ENCODE measurements around the gene UBE2R2.
"Not testable (repeated sequence)": the region's sequence is repeated elsewhere in the genome, so short reads cannot be mapped to it uniquely, and the experiment has no call there.

The UBE2R2 gene

DNA sequence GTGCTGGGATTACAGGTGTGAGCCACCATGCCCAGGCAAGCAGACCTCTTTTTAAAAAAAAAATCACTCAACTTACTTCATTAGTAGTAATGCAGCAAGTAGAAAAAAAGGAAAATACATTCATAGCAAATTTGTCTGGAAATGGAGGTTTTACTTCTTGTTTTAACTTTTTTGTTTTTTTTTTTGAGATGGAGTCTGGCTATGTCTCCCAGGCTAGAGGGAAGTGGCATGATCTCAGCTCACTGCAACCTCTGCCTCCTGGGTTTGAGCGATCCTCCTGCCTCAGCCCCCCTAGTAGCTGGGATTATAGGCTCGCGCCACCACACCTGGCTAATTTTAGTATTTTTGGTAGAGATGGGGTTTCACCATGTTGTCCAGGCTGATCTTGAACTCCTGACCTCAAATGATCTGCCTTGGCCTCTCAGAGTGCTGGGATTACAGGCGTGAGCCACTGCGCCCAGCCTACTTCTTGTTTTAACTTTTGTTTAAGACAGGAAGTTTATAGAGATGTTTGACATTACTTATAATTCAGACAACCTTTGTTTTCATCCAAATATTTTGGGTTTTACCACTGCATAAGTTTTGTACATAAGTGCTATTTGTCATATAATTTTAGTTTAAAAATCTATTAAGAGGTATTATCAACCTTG lies 26.5 kb downstream of the UBE2R2 start:
- DNase-seq, result no peak

DNA sequence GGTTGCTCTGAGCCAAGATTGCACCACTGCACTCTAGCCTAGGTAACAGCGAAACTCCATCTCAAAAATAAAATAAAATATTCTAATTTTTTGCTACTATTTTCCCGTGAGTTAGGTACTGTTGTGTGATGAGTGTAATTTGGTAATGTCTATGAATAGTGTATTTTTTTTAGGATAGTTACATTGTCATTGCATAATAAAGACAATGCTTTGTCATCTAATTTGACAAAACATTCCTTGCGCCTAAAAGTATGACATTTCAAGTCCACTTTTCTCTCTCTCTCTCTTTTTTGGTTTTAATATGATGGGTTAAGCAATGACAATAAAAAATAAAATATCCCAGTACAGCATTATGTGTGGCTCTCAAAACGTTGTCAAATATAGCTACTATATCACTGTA lies 29.3 kb downstream of the UBE2R2 start:
- no peak for DNase-seq

DNA sequence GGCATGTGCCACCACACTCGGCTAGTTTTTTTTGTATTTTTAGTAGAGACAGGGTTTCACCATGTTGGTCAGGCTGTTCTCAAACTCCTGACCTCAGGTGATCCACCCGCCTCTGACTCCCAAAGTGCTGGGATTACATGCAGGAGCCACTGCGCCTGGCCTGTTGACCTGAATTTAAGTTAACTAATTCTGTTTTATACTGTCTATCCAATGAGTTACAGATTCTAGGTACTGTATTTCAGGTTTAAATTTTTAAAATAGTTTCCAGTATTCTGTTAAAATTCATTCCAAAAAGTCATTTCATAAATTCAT lies 30.9 kb downstream of the UBE2R2 start:
- not testable (repeated sequence) for DNase-seq

DNA sequence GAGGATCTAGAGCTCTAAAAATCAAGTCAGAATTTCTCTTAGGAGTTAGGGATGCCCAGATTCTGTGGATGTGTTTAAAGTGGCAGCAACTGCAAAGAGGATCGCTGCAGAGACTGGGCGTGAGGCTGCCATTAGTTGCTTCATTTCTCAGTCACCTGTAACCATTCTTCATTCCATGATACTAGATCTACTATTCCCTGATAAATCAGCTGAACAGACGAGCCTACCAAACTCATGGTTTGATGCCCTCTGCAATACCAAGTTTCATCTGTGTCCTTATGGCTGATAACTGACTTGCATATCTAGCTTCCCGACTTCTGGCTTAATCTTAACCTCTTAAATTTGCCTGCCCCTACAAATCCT lies 33.3 kb downstream of the UBE2R2 start:
- DNase-seq, result no peak

DNA sequence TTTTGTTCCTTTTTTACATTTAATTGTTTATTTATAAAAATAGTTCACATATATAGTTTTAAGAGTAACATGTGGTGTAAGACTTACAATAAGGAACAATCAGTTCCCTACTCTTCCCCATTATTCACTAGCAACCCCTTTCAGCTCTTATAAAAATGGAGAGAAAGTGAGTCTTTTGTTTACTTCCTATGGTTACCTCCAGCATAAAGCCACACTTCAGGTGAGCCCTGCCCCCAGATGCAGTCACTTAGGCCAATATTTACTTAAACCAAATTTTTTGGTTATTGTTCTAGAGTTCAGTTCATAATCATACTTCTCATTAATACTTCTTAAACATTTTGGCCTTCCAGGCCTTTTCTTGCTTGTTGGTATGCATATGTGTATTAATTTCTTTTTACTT lies 33.7 kb downstream of the UBE2R2 start:
- no peak for DNase-seq

DNA sequence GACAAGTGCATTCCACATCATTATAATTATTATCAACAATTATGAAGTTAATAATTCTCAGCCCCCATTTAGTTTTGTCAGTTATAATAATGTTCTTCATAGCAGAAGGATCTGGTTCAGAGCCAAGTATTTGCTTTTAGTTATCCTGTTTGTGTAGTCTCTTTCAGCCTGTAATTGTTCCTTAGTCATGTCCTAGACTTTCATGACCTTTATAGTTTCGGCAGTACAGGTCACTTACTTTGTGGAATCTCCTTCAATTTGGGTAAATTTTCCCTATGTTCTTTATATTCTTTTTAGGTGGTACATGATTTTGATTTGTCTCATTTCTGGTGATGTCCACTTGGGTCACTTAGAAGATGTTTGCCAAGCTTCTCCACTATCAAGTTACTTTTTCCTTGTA lies 34.3 kb downstream of the UBE2R2 start:
- DNase-seq, result no peak

DNA sequence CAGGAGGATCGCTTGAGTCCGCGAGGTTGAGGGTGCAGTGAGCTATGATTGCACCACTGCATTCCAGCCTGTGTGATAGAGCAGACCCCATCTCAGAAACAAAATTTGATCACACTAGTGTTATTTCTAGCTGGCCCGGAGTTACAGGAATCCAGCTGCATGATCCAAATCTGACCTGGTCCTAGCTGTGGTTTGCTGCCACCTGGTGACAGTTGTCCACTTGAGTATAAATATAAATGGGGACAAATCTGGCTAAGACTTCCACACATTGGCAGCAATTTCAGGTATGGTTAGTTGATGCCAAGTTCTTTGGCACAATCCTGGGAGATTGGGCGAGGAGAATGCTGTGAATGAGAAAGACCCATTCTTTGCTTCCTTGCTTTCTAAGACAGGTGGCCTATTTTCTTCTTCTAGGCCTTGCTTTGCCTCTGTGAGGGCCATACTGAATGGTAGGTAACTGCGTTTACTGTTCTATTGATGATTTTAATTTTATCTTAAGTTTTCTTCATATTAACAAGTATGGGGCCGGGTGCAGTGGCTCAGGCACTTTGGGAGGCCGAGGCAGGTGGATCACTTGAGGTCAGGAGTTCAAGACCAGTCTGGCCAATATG lies 35.4 kb downstream of the UBE2R2 start:
- peak; percentile 37 for DNase-seq

DNA sequence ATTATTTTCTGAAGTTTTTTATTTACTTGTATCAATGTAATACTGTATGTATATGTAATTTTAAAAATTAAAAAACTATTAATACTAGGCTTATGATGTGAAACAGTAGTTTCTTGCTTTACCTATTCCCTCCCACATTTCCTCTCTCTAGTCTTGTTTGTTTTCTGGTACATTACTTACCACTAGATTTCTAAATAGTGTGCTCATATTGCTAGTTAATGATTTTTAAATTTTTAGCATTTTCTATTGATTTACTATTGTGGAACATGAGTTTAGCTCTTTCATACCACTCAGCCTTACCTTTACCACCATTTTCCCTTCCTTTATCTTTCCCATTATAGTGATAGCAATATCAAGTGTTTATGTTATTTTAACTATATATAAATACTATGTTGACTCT lies 39.3 kb downstream of the UBE2R2 start:
- DNase-seq, result no peak

DNA sequence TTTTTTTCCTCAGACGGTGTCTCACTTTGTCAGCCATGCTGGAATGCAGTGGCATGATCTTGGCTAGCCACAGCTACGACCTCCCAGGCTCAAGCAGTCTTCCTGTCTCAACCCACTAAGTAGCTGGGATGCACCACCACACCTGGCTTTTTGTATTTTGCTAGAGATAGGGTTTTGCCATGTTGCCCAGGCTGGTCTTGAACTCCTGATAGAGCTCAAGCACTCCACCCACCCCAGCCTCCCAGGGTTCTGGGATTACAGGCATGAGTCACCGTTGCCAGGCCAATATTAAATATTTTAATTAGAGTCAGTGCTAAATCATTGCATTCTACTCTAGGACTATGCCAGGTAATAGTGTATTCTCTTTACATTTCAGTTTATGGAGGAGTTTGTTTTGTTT lies 41.5 kb downstream of the UBE2R2 start:
- DNase-seq, result no peak

DNA sequence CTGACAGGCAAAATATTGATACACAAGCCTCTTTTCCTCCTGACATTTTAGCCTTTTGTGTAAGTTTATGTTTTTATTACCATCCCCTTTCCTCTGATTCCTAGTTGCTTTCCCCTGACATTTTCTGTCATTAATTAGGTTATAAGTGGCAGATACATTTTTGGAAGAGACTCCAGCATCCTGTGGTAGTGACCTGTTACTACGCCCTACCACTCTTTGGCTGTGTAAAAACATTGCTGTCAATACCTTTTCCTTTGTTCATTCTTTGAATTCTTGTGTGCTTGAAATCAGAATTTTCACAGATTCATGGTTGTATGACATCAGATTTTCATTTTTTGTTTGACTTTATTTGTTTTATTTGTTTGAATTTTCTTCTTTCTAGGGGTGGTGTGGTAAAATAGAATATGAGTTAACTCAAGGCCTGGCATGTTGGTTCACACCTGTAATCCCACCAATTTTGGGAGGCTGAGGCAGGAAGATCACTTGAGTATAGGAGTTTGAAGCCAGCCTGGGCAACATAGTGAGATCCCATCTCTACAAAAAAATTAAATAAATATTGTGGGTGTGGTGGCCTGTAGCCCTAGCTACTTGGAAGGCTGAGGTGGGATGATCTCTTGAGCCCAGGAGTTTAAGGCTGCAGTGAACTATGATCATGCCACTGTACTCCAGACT lies 43.4 kb downstream of the UBE2R2 start:
- DNase-seq, result no peak

DNA sequence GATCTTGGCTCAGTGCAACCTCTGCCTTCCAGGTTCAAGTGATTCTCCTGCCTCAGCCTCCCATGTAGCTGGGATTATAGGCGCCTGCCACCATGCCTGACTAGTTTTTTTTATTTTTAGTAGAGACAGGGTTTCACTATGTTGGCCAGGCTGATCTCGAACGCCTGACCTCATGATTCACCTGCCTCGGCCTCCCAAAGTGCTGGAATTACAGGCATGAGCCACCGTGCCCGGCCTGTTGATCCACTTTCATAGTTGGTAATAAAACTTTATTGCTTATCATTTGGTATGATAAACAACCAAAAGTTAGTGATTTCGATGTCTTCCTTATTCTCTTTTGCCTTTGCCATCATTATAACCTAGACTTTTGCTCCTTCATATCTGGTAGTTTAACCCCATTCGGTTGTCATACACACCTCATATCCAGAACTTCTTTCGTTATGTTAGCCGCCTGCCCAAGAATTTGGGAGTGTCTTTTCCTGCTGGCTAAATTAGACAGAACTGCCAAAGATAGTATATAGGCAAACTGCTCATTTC lies 45.0 kb downstream of the UBE2R2 start:
- no peak for DNase-seq

DNA sequence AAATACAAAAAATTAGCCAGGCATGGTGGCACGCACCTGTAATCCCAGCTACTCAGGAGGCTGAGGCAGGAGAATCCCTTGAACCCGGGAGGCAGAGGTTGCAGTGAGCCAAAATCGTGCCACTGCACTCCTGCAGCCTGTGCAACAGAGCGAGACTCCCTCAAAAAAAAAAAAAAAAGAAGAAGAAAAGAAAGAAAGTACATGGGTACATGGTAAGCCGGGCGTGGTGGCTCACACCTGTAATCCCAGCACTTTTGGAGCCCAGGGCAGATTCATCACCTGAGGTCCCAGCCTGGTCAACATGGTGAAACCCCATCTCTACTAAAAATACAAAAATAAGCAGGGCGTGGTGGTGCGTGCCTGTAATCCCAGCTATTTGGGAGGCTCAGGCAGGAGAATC lies 46.1 kb downstream of the UBE2R2 start:
- DNase-seq, result not testable (repeated sequence)

DNA sequence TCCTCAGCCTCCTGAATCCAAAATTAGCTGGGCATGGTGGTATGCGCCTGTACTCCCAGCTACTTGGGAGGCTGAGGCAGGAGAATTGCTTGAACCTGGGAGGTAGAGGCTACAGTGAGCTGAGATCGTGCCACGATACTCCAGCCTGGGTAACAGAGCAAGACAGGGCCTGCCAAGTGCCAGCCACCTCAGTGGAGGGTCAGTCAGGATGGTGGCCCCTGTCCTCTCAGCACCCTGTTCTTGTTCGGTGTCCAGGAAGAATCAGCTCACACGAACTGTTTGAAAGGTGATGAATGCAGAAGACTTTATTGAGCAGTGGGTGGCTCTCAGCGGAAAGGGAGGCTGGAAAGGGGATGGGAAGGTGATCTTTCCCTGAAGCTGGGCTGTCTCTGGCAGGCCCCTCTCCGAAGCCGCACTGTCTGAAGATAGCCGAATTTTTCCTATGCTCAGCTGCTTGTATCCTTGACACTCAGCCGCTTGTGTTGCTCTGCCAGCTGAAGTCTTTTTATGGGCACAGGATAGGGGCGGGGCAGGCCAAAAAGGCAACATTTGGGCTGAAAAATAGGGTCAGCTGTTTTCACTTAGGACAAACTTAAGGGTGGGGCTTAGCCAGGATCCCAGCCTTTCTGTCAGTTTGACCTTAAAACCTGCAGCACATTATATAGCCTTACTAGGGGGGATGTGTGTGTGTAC lies 50.9 kb downstream of the UBE2R2 start:
- no peak for DNase-seq

DNA sequence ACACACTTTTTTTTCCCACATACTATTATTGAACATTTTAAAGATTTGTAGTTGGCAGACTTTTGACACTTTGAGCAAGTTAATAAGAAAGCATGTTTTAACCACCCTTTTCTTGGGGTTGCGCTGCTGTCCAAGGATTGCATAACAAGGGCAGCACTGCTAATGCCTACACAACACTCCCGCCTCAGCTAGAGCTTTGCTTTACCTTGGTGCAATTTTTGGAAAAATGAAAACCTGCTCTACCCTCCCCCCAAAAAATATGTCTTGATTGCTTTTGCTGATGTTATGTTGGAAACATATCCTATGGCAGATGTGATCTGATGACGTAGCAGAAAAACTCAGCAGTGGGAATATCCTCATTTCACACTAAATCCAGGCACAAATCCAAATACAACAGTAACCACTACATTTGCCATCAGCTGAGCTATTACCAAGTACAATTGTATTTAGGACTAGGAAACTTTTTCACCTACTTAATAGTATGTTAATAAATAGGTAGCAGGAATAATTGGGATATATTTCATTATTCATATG lies 51.5 kb downstream of the UBE2R2 start:
- DNase-seq, result no peak

DNA sequence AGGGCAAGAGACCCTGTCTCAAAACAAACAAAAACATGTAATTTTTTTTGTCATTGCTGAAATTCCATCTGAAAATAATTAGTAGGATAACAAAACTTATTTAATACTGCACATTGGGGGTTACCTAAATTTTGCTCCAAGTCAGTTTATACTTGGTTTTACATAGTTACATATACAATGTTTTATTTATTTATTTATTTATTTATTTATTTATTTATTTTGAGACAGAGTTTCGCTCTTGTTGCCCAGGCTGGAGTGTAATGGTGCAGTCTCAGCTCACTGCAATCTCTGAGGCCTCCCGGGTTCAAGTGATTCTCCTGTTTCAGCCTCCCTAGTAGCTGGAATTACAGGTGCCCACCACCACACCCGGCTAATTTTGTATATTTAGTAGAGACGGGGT lies 52.3 kb downstream of the UBE2R2 start:
- not testable (repeated sequence) for DNase-seq

DNA sequence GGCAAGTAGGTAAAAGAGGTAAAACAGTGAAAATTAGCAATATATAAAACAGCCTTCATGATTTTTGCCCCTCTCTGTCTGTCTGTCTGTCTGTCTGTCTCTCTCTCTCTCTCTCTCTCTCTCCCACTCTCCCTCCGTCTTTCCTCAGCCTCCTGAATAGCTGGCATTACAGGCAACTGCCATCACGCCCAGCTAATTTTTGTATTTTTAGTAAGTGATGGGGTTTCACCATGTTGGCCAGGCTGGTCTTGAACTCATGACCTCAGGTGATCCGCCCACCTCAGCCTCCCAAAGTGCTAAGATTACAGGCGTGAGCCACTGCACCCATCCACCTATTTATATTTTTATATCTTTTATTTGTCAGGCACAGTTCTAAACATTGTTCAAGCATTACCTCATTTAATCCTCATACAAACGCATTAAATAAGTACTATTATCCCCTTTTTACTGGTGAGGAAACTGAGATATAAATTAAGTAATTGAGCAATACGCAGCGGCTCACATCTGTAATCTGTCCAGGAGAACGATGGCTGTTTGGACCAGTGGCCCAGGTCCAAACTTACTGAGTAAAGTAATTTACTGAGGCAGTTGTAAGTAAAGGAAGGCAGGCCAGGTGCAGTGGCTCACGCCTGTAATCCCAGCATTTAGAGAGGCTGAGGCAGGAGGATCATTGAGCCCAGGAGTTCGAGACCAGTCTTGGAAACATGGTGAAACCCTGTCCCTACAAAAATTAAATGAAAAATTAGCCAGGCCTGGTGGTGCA lies 60.9 kb downstream of the UBE2R2 start:
- DNase-seq, result no peak

DNA sequence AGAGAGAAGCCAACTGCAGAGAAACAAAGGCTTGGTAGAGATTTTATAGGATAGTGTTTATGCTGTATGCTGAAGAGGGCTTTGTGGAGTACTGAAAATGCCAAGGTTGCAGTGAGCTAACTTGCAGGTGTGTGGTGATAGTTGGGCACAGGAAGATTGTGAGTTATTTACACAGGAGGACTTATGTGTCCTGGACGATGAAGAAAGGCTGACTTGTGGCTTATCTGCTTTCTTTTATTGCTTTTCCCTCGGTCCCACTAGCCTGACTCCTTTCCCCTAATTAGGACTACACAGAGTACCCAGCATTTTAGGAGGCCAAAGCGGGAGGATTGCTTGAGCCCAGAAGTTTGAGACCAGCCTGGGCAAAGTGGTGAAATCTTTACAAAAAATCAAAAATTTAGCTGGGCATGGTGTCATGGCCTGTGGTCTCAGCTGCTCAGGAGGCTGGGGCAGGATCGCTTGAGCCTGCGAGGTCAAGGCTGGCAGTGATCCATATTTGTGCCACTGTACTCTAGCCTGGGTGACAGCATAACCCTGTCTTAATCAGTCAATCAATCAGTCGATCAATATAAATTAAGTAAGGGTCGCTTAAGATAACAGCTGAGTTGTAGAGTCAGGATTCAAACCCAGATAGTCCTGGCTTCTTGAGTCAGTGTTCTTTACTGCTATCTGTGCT lies 61.9 kb downstream of the UBE2R2 start:
- DNase-seq, result no peak

DNA sequence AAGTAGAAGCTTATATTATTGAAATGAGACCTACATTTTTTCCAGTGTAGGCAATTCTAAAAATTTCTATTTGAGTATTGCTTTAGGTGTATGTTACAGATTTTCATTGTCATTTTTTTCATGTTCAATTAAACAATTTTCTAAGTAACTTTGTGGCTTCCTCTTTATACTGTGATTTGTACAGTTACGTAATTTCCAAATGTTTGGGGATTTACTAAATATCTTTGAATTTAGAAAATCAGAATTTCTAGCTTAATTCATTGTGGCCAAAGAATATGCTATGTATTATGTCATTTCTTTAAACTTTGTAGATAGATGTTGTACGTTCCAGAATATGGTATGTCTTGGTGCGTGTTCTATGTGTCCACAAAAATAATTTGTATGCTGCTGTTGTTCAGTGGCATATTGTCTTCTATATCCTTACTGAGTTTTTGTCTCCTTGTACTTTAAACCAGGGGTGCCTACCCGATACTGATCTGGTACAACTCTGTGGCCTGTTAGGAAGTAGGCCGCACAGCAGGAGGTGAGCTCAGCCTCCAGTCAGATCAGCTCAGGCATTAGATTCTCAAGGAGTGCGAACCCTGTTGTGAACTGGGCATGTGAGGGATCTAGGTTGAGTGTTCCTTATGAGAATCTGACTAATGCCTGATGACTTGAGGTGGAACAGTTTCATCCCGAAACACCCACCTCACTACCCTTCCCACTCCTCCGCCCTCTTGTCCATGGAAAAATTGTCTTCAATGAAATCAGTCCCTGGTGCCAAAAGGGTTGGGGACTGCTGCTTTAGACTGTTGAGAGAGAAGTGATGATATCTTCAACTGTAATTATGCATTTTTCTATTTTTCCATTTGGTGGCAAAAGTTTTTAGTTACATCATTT lies 63.5 kb downstream of the UBE2R2 start:
- DNase-seq, result no peak

DNA sequence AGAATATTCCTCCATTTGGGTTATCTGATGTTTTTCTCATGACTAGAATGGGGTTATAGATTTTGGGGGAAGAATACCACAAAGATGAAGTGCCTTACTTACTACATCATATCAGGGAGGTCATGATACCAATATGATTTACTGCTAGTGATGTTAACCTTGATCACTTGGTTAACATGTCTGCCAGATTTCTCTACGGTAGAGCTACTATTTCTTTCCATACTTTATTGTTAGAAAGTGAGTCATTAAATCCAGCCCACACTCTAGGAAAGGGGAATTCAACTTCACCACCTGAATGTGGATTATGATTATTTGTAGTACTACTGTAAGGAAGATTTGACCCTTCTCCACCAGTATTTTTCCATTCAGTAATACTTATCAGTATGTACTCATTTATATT lies 64.7 kb downstream of the UBE2R2 start:
- no peak for DNase-seq

DNA sequence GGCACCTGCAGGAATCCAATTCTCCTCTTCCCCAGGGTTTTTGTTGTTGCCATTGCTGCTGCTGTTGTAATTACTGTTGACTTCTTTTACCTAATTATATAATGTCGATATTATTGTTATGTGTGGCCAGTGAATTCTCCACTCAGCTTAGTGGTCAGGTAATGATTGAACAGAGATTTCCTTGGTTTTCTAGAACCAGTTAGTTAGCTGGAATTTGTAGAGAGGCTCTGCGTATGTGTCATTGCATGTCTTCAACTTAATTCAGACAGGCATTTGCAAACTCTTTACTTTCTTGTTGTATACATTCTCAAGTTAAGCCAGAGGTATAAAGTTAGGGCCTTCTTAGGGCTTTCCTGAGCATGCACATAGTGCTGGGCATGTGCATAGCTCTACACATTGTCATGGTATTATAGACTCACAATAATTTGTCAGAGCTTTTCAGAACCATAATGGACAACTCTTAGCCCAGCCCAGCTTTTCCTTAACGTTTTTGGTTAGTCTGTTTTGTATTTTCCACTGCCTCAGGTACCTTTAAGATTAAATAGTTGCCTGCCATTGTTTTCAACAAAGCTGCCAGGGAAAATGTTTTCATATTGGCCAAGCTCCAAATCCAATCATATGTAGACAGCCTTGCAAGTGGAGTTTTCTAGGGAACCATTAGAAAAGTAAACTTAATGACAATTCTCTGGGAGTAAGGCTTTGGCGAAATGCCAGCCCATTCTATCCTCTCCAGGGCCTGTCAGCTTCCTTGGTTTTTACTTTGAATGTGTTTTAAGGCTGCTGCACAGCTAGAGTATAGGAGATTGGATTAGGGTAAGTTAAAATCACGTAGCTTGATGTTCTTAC lies 68.1 kb downstream of the UBE2R2 start:
- no peak for DNase-seq
